ENCODE results near the gene RUNX2. TPM values are rescaled to one million over a fixed set of nuclear protein-coding genes. Genes with fewer than 3 reads are reported as not detected.

RUNX2 gene
- total and polyA plus RNA-seq, 3 experiments from 2014 or later: 16.1 to 25.8 (median 25.3) TPM

GRCh38 chr6:45577836-45578504 lies 249.8 kb downstream of the RUNX2 start:
- Histone ChIP-seq H3K27me3 (ENCODE audit: insufficient read depth, low read length, poor library complexity, severe bottlenecking) (no peaks in the 10 kb centered on the region), H3K9me3 (ENCODE audit: low read length) (no peaks in the 10 kb centered on the region), H3K36me3 (ENCODE audit: insufficient read depth, low read length) (no peaks in the 10 kb centered on the region), H3K4me1 (ENCODE audit: insufficient read depth, low read length) (peaks cover 5% of the 10 kb centered on the region), H3K4me3 (ENCODE audit: low read length) (no peak overlapping the region), H3K27ac (ENCODE audit: low read depth, low read length) (no peak overlapping the region)
- Mint-ChIP-seq H3K9me3 (peaks cover 0 to 7% (median 0%) of the 10 kb centered on the region in 5 donors), H3K27me3 (no peaks in the 10 kb centered on the region), H3K36me3 (no peaks in the 10 kb centered on the region), H3K27ac (no peak overlapping the region), H3K4me1 (peaks cover 15 to 28% (median 16%) of the 10 kb centered on the region in 3 donors), H3K4me3 (no peak overlapping the region)
- ChIA-PET POLR2A (no interaction called here), CTCF (interaction anchor here (0.7 kb wide), 1 partner anchor 9 kb away, joined by 3 read pairs; no protein-coding TSS in a partner anchor)
- DNase-seq: no peak

GRCh38 chr6:45584127-45584526 lies 256.0 kb downstream of the RUNX2 start:
- Histone ChIP-seq H3K4me1 (ENCODE audit: insufficient read depth, low read length) (peaks cover 53% of the 10 kb centered on the region), H3K27me3 (ENCODE audit: insufficient read depth, low read length, poor library complexity, severe bottlenecking) (no peaks in the 10 kb centered on the region), H3K4me3 (ENCODE audit: low read length) (no peak overlapping the region), H3K27ac (ENCODE audit: low read depth, low read length) (no peak overlapping the region), H3K36me3 (ENCODE audit: insufficient read depth, low read length) (no peaks in the 10 kb centered on the region), H3K9me3 (ENCODE audit: low read length) (no peaks in the 10 kb centered on the region)
- Mint-ChIP-seq H3K4me1 (peaks cover 52 to 58% (median 56%) of the 10 kb centered on the region in 3 donors), H3K4me3 (peak overlapping the region; percentile 34 to 82 (median 59)), H3K9me3 (peaks cover 0 to 7% (median 0%) of the 10 kb centered on the region in 5 donors), H3K36me3 (no peaks in the 10 kb centered on the region), H3K27me3 (no peaks in the 10 kb centered on the region), H3K27ac (peak overlapping the region in 7 of 8 donors; percentile 22 to 92 (median 84))
- peak in 1 of 5 donors; percentile 39 for DNase-seq
- ChIA-PET POLR2A (no interaction called here), CTCF (no interaction called here)

GRCh38 chr6:45586216-45587171 lies 258.4 kb downstream of the RUNX2 start:
- DNase-seq: peak; percentile 33 to 88 (median 78)
- peak overlapping the region; percentile 51 for H3K4me3 ChIP-seq (ENCODE audit: low read length)
- POLR2A ChIA-PET: interaction anchor here (0.7 kb wide), 1 partner anchor 29 kb away, joined by 3 read pairs; no protein-coding TSS in a partner anchor
- peak overlapping the region; percentile 70 to 97 (median 92) for H3K27ac Mint-ChIP-seq
- peak overlapping the region; percentile 60 to 91 (median 80) for H3K4me3 Mint-ChIP-seq
- peaks cover 0 to 7% (median 0%) of the 10 kb centered on the region in 5 donors for H3K9me3 Mint-ChIP-seq
- CTCF ChIA-PET: interaction anchor here (1.2 to 1.3 kb wide), 2 partner anchors 8 to 13 kb away, joined by 3 to 5 read pairs; no protein-coding TSS in a partner anchor
- peaks cover 68 to 81% (median 71%) of the 10 kb centered on the region in 3 donors for H3K4me1 Mint-ChIP-seq
- no peak overlapping the region for H3K27ac ChIP-seq (ENCODE audit: low read depth, low read length)
- no peaks in the 10 kb centered on the region for H3K27me3 ChIP-seq (ENCODE audit: insufficient read depth, low read length, poor library complexity, severe bottlenecking)
- no peaks in the 10 kb centered on the region for H3K9me3 ChIP-seq (ENCODE audit: low read length)
- H3K4me1 ChIP-seq (ENCODE audit: insufficient read depth, low read length): peaks cover 65% of the 10 kb centered on the region
- H3K36me3 Mint-ChIP-seq: peaks cover 0 to 6% (median 0%) of the 10 kb centered on the region in 3 donors
- no peaks in the 10 kb centered on the region for H3K27me3 Mint-ChIP-seq
- H3K36me3 ChIP-seq (ENCODE audit: insufficient read depth, low read length): no peaks in the 10 kb centered on the region

- no peak overlapping the region for H3K27ac ChIP-seq (ENCODE audit: low read depth, low read length)
- peak overlapping the region in 6 of 8 donors; percentile 42 to 97 (median 88) for H3K27ac Mint-ChIP-seq
- H3K27me3 ChIP-seq (ENCODE audit: insufficient read depth, low read length, poor library complexity, severe bottlenecking): no peaks in the 10 kb centered on the region
- H3K36me3 ChIP-seq (ENCODE audit: insufficient read depth, low read length): no peaks in the 10 kb centered on the region
- no peak for DNase-seq
- H3K27me3 Mint-ChIP-seq: no peaks in the 10 kb centered on the region
- H3K36me3 Mint-ChIP-seq: peaks cover 0 to 6% (median 0%) of the 10 kb centered on the region in 3 donors
- no peak overlapping the region for H3K4me3 ChIP-seq (ENCODE audit: low read length)
- H3K9me3 ChIP-seq (ENCODE audit: low read length): no peaks in the 10 kb centered on the region
- no peaks in the 10 kb centered on the region for H3K9me3 Mint-ChIP-seq
- ChIA-PET CTCF (interaction anchor here (1.2 to 1.3 kb wide), 2 partner anchors 9 to 14 kb away, joined by 3 to 5 read pairs; no protein-coding TSS in a partner anchor), POLR2A (interaction anchor here (0.7 kb wide), 1 partner anchor 28 kb away, joined by 3 read pairs; no protein-coding TSS in a partner anchor)
- peaks cover 68 to 91% (median 73%) of the 10 kb centered on the region in 3 donors for H3K4me1 Mint-ChIP-seq
- H3K4me1 ChIP-seq (ENCODE audit: insufficient read depth, low read length): peaks cover 65% of the 10 kb centered on the region
- peak overlapping the region; percentile 38 to 91 (median 78) for H3K4me3 Mint-ChIP-seq
Measured at GRCh38 chr6:45587229-45588060, 259.3 kb downstream of the RUNX2 start.

- H3K9me3 Mint-ChIP-seq: no peaks in the 10 kb centered on the region
- H3K27ac ChIP-seq (ENCODE audit: low read depth, low read length): no peak overlapping the region
- no peak overlapping the region for H3K4me3 ChIP-seq (ENCODE audit: low read length)
- peaks cover 62 to 93% (median 72%) of the 10 kb centered on the region in 3 donors for H3K4me1 Mint-ChIP-seq
- no peaks in the 10 kb centered on the region for H3K9me3 ChIP-seq (ENCODE audit: low read length)
- peak overlapping the region in 4 of 7 donors; percentile 57 to 67 (median 60) for H3K4me3 Mint-ChIP-seq
- H3K36me3 ChIP-seq (ENCODE audit: insufficient read depth, low read length): no peaks in the 10 kb centered on the region
- H3K27ac Mint-ChIP-seq: peak overlapping the region in 2 of 8 donors; percentile 42 to 79
- peaks cover 0 to 6% (median 3%) of the 10 kb centered on the region in 3 donors for H3K36me3 Mint-ChIP-seq
- DNase-seq: no peak
- CTCF ChIA-PET: no interaction called here
- H3K4me1 ChIP-seq (ENCODE audit: insufficient read depth, low read length): peaks cover 57% of the 10 kb centered on the region
- POLR2A ChIA-PET: no interaction called here
- no peaks in the 10 kb centered on the region for H3K27me3 ChIP-seq (ENCODE audit: insufficient read depth, low read length, poor library complexity, severe bottlenecking)
- no peaks in the 10 kb centered on the region for H3K27me3 Mint-ChIP-seq
Measured at GRCh38 chr6:45589367-45589766, 261.2 kb downstream of the RUNX2 start.

GRCh38 chr6:45590226-45590625 lies 262.1 kb downstream of the RUNX2 start:
- peaks cover 48% of the 10 kb centered on the region for H3K4me1 ChIP-seq (ENCODE audit: insufficient read depth, low read length)

GRCh38 chr6:45590696-45591184 lies 262.6 kb downstream of the RUNX2 start:
- no peaks in the 10 kb centered on the region for H3K27me3 Mint-ChIP-seq
- peak overlapping the region in 2 of 8 donors; percentile 13 to 14 for H3K27ac Mint-ChIP-seq
- H3K4me1 ChIP-seq (ENCODE audit: insufficient read depth, low read length): peaks cover 43% of the 10 kb centered on the region
- no peaks in the 10 kb centered on the region for H3K9me3 Mint-ChIP-seq
- ChIA-PET CTCF (no interaction called here), POLR2A (interaction anchor here (0.6 kb wide), 1 partner anchor 8 kb away, joined by 5 read pairs; no protein-coding TSS in a partner anchor)
- no peaks in the 10 kb centered on the region for H3K27me3 ChIP-seq (ENCODE audit: insufficient read depth, low read length, poor library complexity, severe bottlenecking)
- H3K4me3 ChIP-seq (ENCODE audit: low read length): no peak overlapping the region
- H3K27ac ChIP-seq (ENCODE audit: low read depth, low read length): no peak overlapping the region
- H3K4me1 Mint-ChIP-seq: peaks cover 60 to 93% (median 72%) of the 10 kb centered on the region in 3 donors
- no peak for DNase-seq
- no peaks in the 10 kb centered on the region for H3K9me3 ChIP-seq (ENCODE audit: low read length)
- no peak overlapping the region for H3K4me3 Mint-ChIP-seq
- H3K36me3 Mint-ChIP-seq: peaks cover 0 to 6% (median 5%) of the 10 kb centered on the region in 3 donors
- no peaks in the 10 kb centered on the region for H3K36me3 ChIP-seq (ENCODE audit: insufficient read depth, low read length)

More at GRCh38 chr6:45590226-45590625, 262.1 kb downstream of the RUNX2 start:
- Mint-ChIP-seq H3K27me3 (no peaks in the 10 kb centered on the region), H3K36me3 (peaks cover 0 to 6% (median 3%) of the 10 kb centered on the region in 3 donors), H3K9me3 (no peaks in the 10 kb centered on the region), H3K27ac (peak overlapping the region in 3 of 8 donors; percentile 14 to 79 (median 42)), H3K4me1 (peaks cover 60 to 93% (median 72%) of the 10 kb centered on the region in 3 donors), H3K4me3 (peak overlapping the region in 1 of 7 donors; percentile 59)
- H3K9me3 ChIP-seq (ENCODE audit: low read length): no peaks in the 10 kb centered on the region
- POLR2A ChIA-PET: no interaction called here
- H3K36me3 ChIP-seq (ENCODE audit: insufficient read depth, low read length): no peaks in the 10 kb centered on the region
- H3K27me3 ChIP-seq (ENCODE audit: insufficient read depth, low read length, poor library complexity, severe bottlenecking): no peaks in the 10 kb centered on the region
- no peak overlapping the region for H3K27ac ChIP-seq (ENCODE audit: low read depth, low read length)
- CTCF ChIA-PET: no interaction called here
- no peak for DNase-seq
- H3K4me3 ChIP-seq (ENCODE audit: low read length): no peak overlapping the region

All from CD8-positive, alpha-beta memory T cell (primary cell).